ENCODE data around the gene HSD11B1.
A peak's percentile ranks its signal among the peaks of the same experiment; 100 is the strongest.

The HSD11B1 gene

DNA sequence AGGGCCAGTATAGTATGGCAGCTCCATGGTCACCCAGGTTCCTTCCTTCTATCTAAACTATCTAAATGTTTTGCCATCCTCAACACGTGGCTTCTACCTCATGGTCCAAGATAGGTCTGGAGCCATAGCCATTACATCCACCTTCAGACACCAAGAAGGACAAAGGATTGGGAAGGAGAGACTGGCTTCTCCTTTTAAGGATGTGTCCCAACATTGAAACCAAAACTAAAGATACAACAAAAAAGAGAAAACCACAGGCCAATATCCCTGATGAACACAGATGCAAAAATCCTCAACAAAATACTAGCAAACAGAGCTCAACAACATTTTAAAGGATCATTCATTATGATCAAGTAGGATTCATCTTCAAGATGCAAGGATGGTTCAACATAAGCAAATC is 24.8 kb downstream of the HSD11B1 start:
- no peak for DNase-seq

DNA sequence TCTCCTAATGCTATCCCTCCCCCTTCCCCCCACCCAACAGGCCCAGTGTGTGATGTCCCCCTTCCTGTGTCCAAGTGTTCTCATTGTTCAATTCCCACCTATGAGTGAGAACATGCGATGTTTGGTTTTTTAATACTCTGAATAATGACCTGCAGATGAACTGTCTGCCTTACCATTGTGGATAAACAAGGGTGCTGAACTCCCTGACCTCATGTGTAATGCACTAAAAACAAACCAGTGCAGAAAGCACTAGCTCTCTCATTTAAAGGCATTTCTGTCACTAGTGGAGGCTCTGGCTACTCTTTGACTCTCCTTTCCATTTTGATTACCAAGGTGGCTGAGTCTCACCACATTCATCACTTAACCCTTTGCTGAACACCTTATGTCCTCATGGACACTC is 28.1 kb downstream of the HSD11B1 start:
- no peak for DNase-seq

DNA sequence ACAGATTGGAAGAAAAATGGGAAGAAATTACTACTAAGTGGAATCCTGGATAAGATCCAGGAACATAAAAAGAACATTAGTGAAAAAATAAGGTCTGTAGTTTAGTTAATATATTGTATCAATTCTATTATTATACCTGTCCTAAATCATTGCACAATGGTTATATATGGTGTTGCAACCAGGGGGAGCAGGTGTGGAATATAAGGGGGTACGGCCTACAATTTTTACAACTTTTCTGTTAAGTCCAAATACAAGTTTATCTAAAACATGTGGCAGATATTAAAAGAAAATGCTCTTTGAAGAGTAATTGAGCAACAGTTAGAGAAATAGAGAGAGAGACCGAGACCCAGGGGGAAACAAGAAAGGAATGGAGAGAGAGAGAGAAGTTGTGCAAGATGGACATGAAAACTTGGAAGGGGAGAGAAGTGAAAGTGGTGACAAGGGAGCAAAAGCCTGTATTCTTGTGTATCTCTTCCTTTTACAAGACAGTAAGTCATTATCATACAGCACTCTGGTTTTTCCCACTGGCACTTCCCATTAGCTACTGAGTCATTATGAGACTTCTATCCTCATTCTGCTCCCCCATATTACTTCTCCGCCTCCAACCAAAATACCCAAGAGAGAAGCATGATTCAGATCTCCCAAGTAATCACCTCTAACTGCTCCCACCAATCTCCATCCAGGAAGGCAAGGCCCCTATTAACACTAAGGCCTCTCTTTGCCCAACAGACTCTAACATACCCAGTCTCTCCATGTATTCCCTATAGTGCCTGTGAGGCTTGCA is 29.0 kb downstream of the HSD11B1 start:
- DNase-seq = no peak

DNA sequence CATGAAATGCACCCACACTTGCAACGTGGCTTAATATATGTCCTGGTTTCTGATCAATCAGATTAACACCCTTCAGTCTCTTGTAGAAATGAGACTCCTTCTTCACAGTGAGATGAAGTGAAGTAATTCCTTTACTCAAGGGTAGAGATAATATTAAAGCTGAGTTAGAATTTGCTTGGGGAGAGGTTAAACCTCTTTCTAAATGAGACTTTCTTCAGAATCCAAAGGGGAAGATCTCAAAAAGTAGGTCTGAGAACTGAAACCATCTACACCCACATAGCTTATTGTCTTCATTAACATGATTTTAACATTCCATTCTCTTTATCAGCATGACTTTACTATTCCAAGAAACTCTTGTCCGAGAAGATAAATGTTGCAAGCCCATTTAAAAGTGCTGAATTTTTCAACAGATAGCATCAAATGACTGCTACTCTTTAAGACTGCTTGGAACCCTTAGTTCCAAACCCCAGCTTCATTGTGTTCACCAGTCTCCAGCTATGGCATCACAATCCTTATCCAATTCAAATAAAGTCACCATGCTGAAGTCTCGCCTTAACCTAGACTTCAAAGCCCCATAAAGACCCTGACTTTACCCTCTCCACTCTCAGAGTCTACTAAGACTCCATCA is 32.0 kb downstream of the HSD11B1 start:
- DNase-seq = no peak

DNA sequence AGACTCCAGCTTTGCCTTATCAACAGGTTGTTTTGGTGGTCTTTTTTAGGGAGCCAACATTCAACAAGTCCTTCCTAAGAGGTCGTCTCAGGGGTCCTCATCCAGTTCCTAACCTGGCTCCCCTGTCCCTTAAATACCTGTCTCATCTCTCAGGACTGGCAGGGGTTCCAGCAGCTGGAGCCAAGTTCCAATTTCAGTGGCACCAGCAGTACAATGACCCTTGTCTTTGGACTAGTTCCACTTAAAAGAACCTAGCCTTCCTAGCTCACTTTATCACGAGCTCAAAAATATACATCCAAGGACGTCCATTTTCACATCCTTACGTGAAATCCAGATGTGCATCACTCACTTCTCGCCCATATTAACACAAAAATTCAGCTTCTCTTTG is 32.5 kb downstream of the HSD11B1 start:
- no peak for DNase-seq

DNA sequence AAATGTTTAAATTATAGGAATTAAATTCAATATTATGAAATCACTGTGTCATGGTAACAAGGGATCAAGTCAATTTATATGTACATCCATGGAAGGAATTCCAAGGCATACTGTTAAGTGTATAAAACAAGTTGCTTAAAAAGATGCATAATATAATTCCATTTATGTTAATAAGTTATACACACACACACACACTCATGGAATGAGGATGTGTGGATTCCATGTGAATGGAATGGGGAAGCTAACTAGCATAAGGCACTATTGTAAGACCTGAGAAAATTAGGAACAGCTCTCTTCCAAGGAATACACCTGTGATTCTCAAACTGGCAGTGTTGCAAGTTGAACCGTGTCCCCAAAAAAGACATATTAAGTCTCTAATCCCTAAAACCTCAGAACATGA is 33.6 kb downstream of the HSD11B1 start:
- no peak for DNase-seq

DNA sequence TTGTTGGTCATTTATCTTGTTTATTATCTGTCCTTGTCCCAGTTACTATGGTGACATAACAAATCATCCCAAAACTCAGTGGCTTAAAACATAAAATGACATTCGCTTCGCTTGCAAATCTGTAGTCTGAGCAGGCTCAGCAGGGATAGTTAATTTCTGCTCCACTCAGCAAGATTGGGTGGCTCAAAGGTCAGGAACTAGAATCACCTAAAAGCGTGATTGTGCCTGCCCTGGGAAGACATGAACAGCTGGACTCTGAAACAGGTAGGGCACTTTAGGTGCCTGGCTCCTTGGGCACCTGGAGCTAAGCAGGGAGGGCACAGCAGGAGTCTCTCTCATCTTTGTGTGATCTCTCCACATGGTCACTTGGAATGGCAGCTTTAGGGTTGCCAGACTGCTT is 36.5 kb downstream of the HSD11B1 start:
- DNase-seq = no peak

DNA sequence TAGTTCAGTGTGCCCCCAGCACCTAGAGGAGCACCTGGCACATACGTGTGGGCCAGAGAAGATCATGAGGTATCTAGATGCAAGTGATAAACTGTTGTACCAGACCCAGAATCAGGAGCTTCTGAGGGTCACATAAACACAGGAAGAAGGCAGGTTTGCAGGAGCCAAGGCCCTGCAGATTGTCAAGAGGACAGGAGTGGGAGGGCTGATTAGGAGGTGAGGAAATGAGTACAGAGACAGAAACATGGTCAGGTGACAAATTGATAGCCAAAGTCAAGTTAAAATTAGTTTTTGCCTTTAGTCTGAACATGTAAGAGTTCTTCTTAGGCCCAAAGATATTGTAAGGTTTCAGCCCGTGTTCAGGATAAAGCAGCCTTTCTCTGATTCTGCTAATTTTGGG is 37.2 kb downstream of the HSD11B1 start:
- no peak for DNase-seq

DNA sequence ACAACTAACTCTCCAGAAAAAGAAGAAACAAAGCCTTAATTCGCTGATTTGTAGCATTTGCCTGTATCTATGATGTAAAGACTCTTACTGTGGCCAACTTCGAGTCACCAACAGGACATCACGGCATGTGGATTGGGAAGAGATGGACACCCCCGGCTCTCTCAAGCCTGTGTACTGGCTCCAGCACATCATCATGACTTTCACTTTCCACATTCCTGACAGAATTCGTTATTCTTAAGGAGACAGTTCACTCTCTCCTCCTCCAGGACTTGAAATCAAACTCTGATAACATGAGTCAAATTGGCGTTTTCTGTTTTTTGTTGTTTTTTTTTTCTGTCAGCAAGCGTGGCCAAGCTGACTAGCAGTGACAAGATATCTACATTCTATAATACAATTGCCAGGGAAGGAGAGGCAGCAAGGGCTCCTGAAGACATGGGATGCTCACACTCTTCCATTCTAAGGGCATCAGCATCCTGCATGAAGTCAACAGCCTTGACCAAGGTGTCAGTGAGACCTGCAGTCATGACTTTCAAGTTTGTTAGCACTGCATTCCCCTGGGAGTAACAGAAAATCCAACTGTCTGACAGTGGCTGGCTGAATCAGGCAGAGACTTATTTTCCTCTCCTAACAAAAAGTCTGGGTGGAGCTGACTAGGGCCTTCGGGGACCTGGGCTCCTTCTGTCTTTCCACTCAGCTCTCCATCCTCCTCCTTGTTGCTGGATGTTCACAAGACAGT is 37.9 kb downstream of the HSD11B1 start:
- no peak for DNase-seq

DNA sequence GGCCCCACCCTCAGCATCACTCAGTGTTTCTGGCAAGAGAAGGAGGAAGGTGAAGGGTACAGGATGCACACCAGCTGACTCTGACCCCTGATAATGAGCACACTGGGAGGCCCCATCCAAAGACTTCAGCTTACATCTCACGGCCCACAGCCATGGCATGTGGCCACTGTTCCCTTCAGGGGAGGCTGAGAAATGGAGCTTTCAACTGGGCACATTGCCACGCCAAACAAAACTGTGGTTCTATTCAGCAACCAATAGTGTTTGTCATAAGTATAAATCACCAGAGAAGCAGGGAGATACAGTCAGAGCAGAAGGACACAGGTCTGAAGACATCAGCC is 38.5 kb downstream of the HSD11B1 start:
- peak; percentile 54 for DNase-seq

DNA sequence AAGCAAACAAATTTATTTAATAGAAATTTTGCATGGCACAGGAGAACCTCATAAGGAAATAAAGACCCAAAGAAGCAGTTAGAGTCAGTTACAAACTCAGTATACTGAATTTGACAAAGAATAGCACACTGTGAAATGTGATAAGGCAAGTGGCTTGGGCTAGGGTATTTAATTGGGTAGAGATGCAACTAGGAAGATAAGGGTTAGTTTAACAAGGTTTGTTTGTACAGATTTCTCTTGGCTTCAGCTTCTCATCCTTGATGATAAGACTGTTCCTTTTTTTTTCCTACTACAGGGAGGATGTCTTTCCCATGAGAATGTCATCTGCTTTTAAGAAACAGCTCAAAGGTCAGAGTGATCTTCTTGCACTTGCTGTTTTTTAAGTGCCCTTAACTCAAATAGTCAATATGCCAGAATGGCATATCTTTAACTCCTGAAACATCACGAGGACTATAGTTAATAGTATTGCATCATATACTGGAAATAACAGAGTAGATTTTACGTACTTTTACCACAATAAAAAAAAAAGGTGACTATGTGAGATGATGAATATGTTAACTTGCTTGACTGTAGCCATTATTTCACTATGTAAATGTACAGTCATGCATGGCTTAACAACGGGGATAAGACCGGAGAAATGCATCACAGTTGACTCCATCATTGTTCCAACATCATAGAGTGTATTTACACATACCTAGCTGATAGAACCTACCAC is 42.0 kb downstream of the HSD11B1 start:
- no peak for DNase-seq

DNA sequence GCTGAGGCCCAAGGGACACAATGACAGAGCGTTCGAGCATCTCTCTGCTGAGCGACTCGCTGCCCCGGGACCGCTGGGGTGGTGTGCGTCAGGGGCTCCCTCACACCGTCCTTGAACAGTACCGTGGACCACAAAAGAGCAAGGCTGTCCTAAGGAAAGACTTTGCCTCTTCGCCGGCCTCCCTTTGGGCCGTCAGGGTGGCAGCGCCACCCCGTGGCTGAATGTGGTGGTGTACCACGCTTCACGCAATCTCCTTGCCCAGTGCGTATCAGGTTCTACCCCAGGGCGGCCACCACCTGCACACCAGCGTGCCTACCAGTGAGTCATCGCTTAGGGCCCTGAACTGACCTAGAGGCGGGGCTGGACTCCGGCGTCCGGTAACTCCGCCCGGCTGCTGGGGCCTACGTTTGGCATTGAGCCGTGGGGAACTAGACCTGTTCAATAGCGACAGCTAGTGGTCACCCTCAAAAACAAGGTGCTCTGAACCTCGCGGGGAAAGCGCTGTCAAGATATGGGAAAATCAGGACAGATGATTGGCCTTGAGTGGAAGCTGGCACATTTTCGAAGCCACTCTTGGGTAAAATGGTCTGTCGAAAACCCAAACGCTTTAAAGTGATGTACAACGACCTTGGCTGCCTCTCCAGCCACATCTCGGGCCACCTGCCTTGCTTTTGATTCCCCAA is 43.1 kb downstream of the HSD11B1 start:
- no peak for DNase-seq

DNA sequence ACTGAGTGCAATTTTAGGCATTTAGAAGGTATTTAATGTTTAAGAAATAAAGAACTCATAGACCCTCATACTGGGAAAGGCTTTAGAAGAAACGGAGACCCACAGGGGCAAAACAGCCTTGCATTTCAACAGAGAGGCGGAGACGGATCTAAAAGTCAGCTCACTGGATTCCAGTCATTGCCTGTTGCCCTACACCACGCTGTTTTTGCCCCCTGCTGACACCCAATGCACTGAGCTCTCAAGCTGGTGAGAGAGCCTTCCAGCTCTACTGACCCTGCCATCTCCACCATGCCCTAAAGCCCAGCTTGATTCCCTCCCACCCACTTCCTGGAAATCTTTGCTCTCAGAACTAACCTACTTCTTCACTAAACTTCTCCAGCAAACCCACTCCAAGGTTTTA is 44.0 kb downstream of the HSD11B1 start:
- no peak for DNase-seq

DNA sequence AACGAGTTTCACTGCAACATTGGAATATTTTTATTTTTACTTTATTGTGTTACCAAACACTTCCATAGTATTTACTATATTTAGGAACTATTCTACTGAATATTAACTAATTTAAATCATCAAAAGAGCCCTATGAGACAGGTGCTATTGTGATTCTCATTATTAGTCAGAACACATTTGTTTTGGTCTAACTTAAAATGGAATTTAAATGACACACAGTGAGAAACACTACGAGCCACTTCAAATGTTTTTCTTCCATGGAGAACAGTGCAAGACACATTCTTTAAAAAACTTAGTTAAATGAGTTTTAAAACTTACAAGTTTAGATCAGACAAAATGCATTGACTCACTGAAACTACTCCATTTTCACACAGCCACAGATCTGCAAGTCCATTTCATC is 44.6 kb downstream of the HSD11B1 start:
- DNase-seq = no peak

DNA sequence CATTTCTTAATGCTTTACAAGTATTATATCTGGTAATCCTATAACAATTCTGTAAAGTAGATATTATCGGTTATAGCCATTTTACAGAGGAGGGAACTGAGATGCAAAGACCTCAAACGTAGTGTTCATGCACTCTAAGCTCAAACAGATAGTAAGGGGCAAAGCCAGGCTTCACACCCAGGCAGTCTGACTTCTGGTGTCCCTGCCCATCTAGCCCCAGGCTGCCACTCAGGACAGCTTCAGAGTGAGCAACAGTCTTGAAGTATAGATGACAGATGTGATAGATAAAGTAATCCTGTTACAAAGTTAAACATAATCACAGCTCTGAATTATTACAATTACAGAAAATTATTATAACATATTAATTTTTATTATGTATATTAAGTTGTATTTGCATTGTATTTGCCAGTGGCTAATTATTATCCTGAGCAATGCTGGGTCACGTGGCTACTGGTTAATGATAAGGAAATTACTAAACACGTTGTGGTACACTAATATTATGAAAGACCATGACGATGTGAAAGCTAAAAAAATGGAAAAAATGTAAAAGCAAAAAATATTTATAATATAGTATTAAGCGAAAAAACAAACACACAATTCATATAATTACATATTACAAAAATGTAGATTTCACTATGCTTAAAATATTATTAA is 45.2 kb downstream of the HSD11B1 start:
- DNase-seq = no peak

DNA sequence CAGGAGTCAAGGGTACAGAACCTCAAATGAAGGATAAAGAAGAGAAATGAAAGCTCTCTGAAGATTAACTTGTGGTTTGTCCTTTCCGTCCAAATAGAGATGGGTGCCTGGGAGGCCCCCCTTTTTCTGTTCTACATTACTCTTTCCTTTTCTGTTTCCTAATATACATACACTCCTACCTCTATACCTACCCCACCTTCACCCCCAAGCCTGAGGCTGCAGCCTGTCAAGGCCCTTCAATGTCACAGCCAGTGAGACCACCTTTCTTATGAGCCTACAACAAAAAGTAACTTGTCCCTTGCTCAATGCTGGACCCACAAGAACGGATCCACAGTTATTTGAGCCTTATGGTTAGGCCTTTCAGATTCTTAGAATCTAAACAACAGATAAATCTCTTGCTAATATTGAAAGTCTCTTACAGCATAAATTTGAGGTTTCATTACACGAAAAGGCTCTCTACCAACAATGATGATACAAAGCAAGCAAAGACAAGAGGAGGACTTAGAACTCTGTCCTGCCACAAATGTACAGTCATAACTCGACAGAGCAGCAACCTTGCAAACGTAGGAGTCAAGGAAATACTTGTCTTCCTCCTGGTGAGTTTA is 47.1 kb downstream of the HSD11B1 start:
- DNase-seq = no peak

DNA sequence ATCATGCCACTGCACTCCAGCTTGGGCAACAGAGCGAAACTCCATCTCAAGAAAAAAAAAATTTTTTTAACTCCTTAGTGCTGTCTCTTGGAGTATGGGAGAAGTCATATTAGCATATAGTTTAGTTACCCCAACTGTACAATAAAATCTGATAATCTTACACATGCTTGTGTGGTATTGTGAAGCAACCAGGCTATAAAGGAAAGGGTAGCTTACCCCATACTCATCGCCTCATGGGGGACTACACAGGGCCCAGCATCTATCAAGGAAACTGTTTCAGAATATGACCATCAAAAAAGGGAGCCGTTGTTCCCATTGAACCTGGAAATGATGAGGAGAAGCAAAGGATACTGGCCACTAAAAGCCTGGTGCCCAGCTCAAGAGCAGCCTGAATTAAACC is 48.2 kb downstream of the HSD11B1 start:
- DNase-seq = no peak

DNA sequence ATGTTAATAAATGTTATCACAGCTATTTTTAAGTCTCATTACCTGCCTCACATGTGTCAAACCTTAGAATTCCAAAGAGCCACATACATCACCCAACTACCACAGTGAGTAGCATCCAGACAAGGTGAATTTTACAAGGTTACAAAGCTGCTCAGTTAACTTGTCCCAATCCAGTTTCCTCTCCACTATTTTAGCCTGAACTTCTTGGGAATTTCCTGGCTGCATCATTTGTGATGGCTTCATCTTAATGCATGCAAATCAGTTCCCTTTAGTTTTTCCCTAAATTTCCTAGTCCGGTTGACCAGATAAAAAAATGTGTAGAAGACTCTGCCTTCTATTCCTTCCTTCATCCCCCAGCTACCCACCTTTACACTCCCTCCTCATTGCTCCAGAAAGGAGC is 50.6 kb downstream of the HSD11B1 start:
- no peak for DNase-seq

DNA sequence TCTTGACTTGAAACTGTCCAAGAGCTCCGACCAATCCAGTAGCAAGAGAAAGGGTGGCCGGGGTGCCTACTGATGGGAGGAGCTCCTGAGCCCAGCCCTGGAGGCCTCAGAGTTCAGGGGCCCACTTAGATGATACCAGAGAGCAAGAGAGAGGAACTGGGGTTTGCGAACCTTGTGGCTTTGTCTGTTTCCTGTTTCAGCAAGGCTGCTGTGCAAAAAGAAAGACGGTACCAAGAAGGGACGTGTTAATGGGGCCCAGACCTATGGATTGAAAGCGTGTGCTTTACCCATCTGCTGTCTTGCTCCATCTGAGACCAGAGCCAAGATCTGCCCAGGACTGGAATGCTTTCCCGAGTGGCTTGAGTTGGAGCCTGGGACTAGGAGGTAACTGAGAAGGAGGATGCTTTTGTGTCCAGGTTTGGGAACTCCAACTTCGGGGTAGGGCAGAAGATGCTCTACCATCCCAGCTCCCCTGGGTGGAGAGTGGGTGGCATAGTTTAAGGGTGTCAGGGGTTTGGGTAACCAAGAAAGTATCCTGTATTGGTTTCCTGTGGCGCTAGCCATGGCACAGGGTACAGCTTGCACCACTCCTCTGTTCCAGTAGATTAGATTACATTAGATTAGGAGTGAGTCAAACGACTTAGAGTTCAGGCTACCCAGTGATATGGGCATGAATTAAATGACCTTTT is 51.4 kb downstream of the HSD11B1 start, which contains the start of gene TRAF3IP3:
TSS of gene TRAF3IP3 (plus strand) at position 128 of the 689 bp plus-strand sequence. CDS start 3,987 bp downstream, outside the sequence.
- no peak for DNase-seq

DNA sequence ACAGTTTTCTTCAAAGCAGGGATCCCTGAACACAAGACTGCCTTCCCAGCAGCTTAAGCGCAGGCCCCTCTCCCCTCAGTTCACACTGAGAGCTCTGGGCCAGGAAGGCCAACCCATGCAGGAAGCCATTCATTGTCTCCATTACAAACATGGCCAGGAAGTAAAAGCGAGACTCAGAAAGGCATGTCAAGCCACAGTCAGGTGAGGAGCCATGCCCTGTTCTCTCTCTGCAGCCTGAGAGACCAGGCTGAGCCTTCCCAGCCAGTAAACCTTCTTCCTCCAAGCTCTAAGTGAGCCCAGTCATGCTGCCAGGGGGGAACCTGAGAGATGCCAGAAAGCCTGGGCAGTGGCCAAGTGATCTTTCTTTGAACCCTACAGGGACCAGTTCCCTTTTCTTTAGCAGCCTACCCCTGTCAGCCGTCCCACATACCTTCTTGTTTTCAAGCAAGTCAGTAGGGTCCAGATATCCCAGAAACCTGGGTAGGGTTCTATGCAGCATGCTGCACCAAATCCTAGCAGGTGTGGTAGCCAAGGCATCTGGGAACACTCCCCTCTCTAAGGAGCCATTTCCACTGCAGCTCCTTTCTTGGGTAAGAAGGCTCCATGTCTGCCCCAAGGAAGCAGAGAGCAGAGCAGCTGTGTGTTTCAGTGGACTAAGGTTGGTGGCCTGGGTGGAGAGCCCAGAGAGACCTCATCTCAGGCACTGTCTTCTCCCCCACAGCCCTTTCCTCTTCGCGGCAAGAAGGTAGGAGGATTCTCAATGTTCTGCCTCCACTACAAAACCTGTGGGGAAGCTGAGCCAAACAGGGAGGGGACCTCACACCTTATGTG is 52.2 kb downstream of the HSD11B1 start:
- no peak for DNase-seq
